Upper lobe of left lung (tissue), 4 donors: ENCODE data around the gene MUC5AC.

Experiments used
- CTCF ChIP-seq, 6 experiments: fragments of 450-650 bp in 4 of 6; fragments of 200-600 bp in 2 of 6; sonication (generic) in 2 of 6; IDR thresholded peaks; one replicate each; pipeline ENCODE4 v1.5.1; 2016 to 2019; ENCODE audit warnings: antibody characterized with exemption in 6 of 6
- POLR2A ChIP-seq, 4 donors: fragments of 450-650 bp; IDR thresholded peaks; one replicate each; pipeline ENCODE4 v1.5.1; 2016 to 2017; ENCODE audit warnings: antibody characterized with exemption in 4 of 4, mild to moderate bottlenecking in 2 of 4
- POLR2AphosphoS5 ChIP-seq, 2 donors: sonication (generic); formaldehyde crosslinking; IDR thresholded peaks; one replicate each; pipeline ENCODE4 v1.5.1; 2017; ENCODE audit warnings: antibody characterized with exemption in 2 of 2

- TF ChIP-seq CTCF (IDR thresholded peaks at IDR 0.05) (no peak), POLR2AphosphoS5 (IDR thresholded peaks at IDR 0.05) (no peak), POLR2A (IDR thresholded peaks at IDR 0.05) (no peak)
Measured at GRCh38 chr11:1171985-1172728, 14.4 kb downstream of the MUC5AC start.
